ENCODE results near the gene TSC1.
A peak's percentile ranks its signal among the peaks of the same experiment; 100 is the strongest.

TSC1 gene

GRCh38 chr9:132937463-132937901 lies 6.9 kb downstream of the TSC1 start:
- DNase-seq: no peak

GRCh38 chr9:132935026-132935425 lies 9.4 kb downstream of the TSC1 start:
- no peak for DNase-seq

GRCh38 chr9:132931178-132931735 lies 13.2 kb downstream of the TSC1 start:
- no peak for DNase-seq

- DNase-seq: no peak
These were observed 16.7 kb downstream of the TSC1 start for GRCh38 chr9:132927704-132928103.

- no peak for DNase-seq
These were observed 21.0 kb downstream of the TSC1 start for GRCh38 chr9:132923346-132923902.

GRCh38 chr9:132919614-132920268 lies 24.7 kb downstream of the TSC1 start:
- DNase-seq: peak in 1 of 51 donors; percentile 9

GRCh38 chr9:132914924-132915323 lies 29.5 kb downstream of the TSC1 start:
- DNase-seq: no peak

GRCh38 chr9:132912131-132912530 lies 32.3 kb downstream of the TSC1 start:
- DNase-seq: no peak

- DNase-seq: peak in 1 of 51 donors; percentile 31
These were observed 34.0 kb downstream of the TSC1 start for GRCh38 chr9:132910376-132910775.

GRCh38 chr9:132909311-132909710 lies 35.1 kb downstream of the TSC1 start:
- DNase-seq: no peak

- no peak for DNase-seq
These were observed 35.8 kb downstream of the TSC1 start for GRCh38 chr9:132908635-132909034.

GRCh38 chr9:132905726-132906125 lies 38.7 kb downstream of the TSC1 start:
- no peak for DNase-seq

- no peak for DNase-seq
These were observed 40.6 kb downstream of the TSC1 start for GRCh38 chr9:132903574-132904492.

GRCh38 chr9:132901858-132902831 lies 42.3 kb downstream of the TSC1 start:
- peak in 46 of 51 donors; percentile 8 to 85 (median 55) for DNase-seq

GRCh38 chr9:132898051-132898450 lies 46.4 kb downstream of the TSC1 start:
- DNase-seq: no peak

GRCh38 chr9:132896906-132897305 lies 47.5 kb downstream of the TSC1 start:
- peak in 42 of 51 donors; percentile 9 to 89 (median 54) for DNase-seq

GRCh38 chr9:132896264-132896663 lies 48.2 kb downstream of the TSC1 start:
- no peak for DNase-seq

GRCh38 chr9:132894862-132895835 lies 49.3 kb downstream of the TSC1 start:
- peak in 1 of 51 donors; percentile 10 for DNase-seq

GRCh38 chr9:132894346-132894745 lies 50.1 kb downstream of the TSC1 start:
- no peak for DNase-seq

All from hypothalamus (tissue), 51 donors.